Measurements from ENCODE around the gene SUPT4H1. TPM values are rescaled to one million over a fixed set of nuclear protein-coding genes. Genes with fewer than 3 reads are reported as not detected.

SUPT4H1 gene
- total and polyA plus RNA-seq, 9 of the 15 experiments (the other 6 are each of a cell fraction or from before 2014, with no cell fraction given): 62.1 to 320 (median 117) TPM

DNA sequence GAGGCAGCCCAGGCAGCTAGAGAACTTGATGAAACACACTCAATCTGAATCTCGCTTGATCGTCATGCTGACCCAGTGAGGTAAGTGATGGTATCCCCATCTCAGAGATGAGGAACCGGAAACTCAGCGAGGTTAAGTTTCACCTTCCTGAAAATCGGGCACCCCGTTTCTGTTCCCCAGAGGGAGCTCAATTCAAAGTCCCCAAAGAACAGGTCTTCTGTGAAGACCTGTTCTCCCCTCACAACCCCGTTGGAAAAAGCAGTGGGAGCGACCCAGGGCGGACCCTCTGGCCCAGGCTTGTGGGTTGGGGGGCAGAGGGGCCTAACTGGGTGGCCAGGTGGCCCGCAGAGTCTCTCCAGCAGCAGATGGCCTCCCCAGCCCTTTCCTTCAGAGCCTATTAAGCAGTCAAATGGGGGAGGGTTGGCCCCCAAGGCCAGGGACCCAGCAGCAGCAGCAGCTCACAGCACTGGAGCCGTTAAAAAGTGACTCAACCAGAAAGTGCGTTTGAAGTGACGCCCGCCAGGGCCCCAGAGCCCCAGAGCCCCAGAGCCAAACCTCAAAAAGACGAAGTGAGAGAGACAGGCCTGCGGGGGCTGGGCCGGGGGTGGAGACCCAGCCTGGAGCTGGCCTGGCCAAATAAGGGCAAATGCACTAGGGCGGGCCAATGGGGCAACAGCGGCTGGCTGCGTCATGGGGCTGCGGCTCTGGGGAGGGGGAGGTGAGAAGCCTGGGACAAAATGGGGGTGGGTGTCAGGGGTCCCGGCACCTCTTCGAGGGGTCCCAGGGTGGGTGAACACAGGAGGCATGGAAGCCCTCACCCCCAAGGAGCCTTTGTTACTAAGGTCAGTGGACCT is 14.2 kb downstream of the SUPT4H1 start (continued):
- no peak for TF ChIP-seq STAT5B (CRISPR knock-in tag; IDR thresholded peaks at IDR 0.05)
- TF ChIP-seq, protein P1, sequence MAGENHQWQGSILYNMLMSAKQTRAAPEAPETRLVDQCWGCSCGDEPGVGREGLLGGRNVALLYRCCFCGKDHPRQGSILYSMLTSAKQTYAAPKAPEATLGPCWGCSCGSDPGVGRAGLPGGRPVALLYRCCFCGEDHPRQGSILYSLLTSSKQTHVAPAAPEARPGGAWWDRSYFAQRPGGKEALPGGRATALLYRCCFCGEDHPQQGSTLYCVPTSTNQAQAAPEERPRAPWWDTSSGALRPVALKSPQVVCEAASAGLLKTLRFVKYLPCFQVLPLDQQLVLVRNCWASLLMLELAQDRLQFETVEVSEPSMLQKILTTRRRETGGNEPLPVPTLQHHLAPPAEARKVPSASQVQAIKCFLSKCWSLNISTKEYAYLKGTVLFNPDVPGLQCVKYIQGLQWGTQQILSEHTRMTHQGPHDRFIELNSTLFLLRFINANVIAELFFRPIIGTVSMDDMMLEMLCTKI (IDR thresholded peaks at IDR 0.05; ENCODE audit: partially characterized antibody): no peak
- TF ChIP-seq ZNF263 (CRISPR knock-in tag; IDR thresholded peaks at IDR 0.05; ENCODE audit: borderline replicate concordance): peak; percentile 40; the same call in 1 of the 2 replicates
- TF ChIP-seq, protein P2, sequence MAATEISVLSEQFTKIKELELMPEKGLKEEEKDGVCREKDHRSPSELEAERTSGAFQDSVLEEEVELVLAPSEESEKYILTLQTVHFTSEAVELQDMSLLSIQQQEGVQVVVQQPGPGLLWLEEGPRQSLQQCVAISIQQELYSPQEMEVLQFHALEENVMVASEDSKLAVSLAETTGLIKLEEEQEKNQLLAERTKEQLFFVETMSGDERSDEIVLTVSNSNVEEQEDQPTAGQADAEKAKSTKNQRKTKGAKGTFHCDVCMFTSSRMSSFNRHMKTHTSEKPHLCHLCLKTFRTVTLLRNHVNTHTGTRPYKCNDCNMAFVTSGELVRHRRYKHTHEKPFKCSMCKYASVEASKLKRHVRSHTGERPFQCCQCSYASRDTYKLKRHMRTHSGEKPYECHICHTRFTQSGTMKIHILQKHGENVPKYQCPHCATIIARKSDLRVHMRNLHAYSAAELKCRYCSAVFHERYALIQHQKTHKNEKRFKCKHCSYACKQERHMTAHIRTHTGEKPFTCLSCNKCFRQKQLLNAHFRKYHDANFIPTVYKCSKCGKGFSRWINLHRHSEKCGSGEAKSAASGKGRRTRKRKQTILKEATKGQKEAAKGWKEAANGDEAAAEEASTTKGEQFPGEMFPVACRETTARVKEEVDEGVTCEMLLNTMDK (IDR thresholded peaks at IDR 0.05; ENCODE audit: borderline replicate concordance, insufficient read depth, low read depth, low read length, poor library complexity, severe bottlenecking): no peak
- peak in 1 of 2 experiments; percentile 28; a peak in 1 of 4 replicates for TF ChIP-seq CSDE1 (IDR thresholded peaks at IDR 0.05)
- TF ChIP-seq ZNF507 (tag; conservative IDR thresholded peaks at IDR 0.05): no peak
- peak in 1 of 2 experiments; percentile 11; a peak in 1 of 4 replicates for TF ChIP-seq KDM1A (IDR thresholded peaks at IDR 0.05)
- TF ChIP-seq, protein P3, sequence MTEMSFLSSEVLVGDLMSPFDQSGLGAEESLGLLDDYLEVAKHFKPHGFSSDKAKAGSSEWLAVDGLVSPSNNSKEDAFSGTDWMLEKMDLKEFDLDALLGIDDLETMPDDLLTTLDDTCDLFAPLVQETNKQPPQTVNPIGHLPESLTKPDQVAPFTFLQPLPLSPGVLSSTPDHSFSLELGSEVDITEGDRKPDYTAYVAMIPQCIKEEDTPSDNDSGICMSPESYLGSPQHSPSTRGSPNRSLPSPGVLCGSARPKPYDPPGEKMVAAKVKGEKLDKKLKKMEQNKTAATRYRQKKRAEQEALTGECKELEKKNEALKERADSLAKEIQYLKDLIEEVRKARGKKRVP (CRISPR knock-in tag; IDR thresholded peaks at IDR 0.05): no peak
- TF ChIP-seq RUNX1 (IDR thresholded peaks at IDR 0.05; ENCODE audit: low read depth): no peak
- TF ChIP-seq, protein P4, sequence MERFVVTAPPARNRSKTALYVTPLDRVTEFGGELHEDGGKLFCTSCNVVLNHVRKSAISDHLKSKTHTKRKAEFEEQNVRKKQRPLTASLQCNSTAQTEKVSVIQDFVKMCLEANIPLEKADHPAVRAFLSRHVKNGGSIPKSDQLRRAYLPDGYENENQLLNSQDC (CRISPR knock-in tag; IDR thresholded peaks at IDR 0.05): no peak
- TF ChIP-seq TEAD4 (IDR thresholded peaks at IDR 0.05; ENCODE audit: low read length): no peak; the same call in 1 of the 2 replicates
- TF ChIP-seq TEAD4 (CRISPR knock-in tag; IDR thresholded peaks at IDR 0.05; ENCODE audit: borderline replicate concordance): no peak
- TF ChIP-seq, protein P5, sequence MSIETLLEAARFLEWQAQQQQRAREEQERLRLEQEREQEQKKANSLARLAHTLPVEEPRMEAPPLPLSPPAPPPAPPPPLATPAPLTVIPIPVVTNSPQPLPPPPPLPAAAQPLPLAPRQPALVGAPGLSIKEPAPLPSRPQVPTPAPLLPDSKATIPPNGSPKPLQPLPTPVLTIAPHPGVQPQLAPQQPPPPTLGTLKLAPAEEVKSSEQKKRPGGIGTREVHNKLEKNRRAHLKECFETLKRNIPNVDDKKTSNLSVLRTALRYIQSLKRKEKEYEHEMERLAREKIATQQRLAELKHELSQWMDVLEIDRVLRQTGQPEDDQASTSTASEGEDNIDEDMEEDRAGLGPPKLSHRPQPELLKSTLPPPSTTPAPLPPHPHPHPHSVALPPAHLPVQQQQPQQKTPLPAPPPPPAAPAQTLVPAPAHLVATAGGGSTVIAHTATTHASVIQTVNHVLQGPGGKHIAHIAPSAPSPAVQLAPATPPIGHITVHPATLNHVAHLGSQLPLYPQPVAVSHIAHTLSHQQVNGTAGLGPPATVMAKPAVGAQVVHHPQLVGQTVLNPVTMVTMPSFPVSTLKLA (conservative IDR thresholded peaks at IDR 0.05): peak in 1 of 2 experiments; percentile 22; a peak in 1 of 4 replicates
- TF ChIP-seq ZNF133 (CRISPR knock-in tag; IDR thresholded peaks at IDR 0.05): no peak
- TF ChIP-seq HMG20A (CRISPR knock-in tag; conservative IDR thresholded peaks at IDR 0.05): no peak
- TF ChIP-seq NCOA2 (IDR thresholded peaks at IDR 0.05; ENCODE audit: partially characterized antibody in 2 of 2): no peak
- TF ChIP-seq, protein P6, sequence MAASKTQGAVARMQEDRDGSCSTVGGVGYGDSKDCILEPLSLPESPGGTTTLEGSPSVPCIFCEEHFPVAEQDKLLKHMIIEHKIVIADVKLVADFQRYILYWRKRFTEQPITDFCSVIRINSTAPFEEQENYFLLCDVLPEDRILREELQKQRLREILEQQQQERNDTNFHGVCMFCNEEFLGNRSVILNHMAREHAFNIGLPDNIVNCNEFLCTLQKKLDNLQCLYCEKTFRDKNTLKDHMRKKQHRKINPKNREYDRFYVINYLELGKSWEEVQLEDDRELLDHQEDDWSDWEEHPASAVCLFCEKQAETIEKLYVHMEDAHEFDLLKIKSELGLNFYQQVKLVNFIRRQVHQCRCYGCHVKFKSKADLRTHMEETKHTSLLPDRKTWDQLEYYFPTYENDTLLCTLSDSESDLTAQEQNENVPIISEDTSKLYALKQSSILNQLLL (CRISPR knock-in tag; IDR thresholded peaks at IDR 0.05; ENCODE audit: borderline replicate concordance): no peak
- no peak for TF ChIP-seq ESRRB (CRISPR knock-in tag; IDR thresholded peaks at IDR 0.05; ENCODE audit: borderline replicate concordance)
- no peak for TF ChIP-seq NONO (IDR thresholded peaks at IDR 0.05; ENCODE audit: low read depth in 2 of 2, low read length in 1 of 2)
